ENCODE measurements around the gene GDPD3. TPM values are rescaled to one million over a fixed set of nuclear protein-coding genes. Genes with fewer than 3 reads are reported as not detected.

GDPD3 gene
- total RNA-seq, 6 experiments from 2014 or later, result 0.19 to 2.3 (median 2.3) TPM; not detected in 1

DNA sequence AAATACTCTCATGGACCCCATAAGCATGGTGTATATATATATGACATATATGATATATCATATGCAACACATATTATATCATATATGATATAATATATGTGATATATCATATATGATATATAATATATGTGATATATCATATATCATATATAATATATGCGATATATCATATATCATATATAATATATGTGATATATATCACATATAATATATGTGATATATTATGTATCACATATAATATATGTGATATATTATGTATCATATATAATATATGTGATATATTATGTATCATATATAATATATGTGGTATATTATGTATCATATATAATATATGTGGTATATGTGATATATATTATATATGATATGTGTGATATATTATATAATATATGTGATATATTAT, 31.6 kb upstream of the GDPD3 start:
- no peak overlapping the region for H3K4me3 ChIP-seq
- WGBS (ENCODE audit: insufficient coverage, low coverage, low lambda C conversion rate, missing lambda C conversion rate), result 25% methylated on average over 1 of the region's 1 CpG
- ATAC-seq (no peak), DNase-seq (no peak)
- no peak overlapping the region for H3K27ac ChIP-seq
- H3K9me3 ChIP-seq, result no peaks in the 10 kb centered on the region
- no peak for TF ChIP-seq POLR2A (IDR thresholded peaks at IDR 0.05)
- TF ChIP-seq CTCF (IDR thresholded peaks at IDR 0.05), result no peak
- no peaks in the 10 kb centered on the region for H3K27me3 ChIP-seq
- H3K4me1 ChIP-seq, result no peaks in the 10 kb centered on the region
- no peaks in the 10 kb centered on the region for H3K36me3 ChIP-seq
- intact Hi-C loops (cut with DNase I), result no loop called here

DNA sequence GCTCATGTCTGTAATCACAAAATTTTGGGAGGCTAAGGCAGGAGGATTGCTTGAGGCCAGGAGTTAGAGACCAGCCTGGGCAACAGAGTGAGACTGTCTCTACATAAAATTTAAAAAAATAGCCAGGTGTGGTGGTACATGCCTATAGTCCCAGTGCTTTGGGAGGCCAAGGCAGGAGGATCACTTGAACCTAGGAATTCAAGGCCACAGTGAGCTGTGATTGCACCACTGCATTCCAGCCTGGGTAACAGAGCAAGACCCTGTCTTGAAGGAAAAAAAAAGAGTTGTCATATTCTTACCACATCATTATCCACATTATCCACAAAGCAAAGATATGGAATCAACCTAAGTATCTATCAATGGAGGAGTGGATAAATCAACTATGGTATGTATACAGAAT, 30.7 kb upstream of the GDPD3 start:
- no peak overlapping the region for H3K4me3 ChIP-seq
- H3K27ac ChIP-seq, result no peak overlapping the region
- H3K36me3 ChIP-seq, result no peaks in the 10 kb centered on the region
- no peak for TF ChIP-seq CTCF (IDR thresholded peaks at IDR 0.05)
- TF ChIP-seq POLR2A (IDR thresholded peaks at IDR 0.05), result no peak
- no peaks in the 10 kb centered on the region for H3K27me3 ChIP-seq
- ATAC-seq (no peak), DNase-seq (no peak)
- no peaks in the 10 kb centered on the region for H3K9me3 ChIP-seq
- intact Hi-C loops (cut with DNase I), result no loop called here
- H3K4me1 ChIP-seq, result no peaks in the 10 kb centered on the region

DNA sequence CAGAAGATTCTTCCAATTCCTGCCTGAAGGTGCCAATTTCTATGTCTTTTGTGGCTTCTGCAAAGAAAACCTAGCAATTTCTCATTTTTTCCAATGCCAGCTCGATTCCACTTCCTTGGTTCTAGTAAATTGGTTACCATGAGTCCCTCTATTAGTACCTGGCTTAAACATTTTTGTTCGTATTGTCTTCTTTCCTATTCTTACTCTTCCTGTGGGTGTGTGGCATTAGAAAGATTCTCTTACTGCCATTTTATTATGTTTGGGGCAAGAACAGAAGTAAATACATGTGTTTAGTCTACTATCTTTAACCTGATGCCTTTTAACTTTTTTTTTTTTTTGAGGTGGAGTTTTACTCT, 30.0 kb upstream of the GDPD3 start:
- intact Hi-C loops (cut with DNase I), result no loop called here
- H3K4me1 ChIP-seq, result no peaks in the 10 kb centered on the region
- DNase-seq (no peak), ATAC-seq (no peak)
- no peaks in the 10 kb centered on the region for H3K27me3 ChIP-seq
- TF ChIP-seq POLR2A (IDR thresholded peaks at IDR 0.05), result no peak
- no peak for TF ChIP-seq CTCF (IDR thresholded peaks at IDR 0.05)
- H3K4me3 ChIP-seq, result no peak overlapping the region
- H3K36me3 ChIP-seq, result no peaks in the 10 kb centered on the region
- WGBS (ENCODE audit: insufficient coverage, low coverage, low lambda C conversion rate, missing lambda C conversion rate), result 53% methylated on average over 2 of the region's 2 CpGs
- no peaks in the 10 kb centered on the region for H3K9me3 ChIP-seq
- H3K27ac ChIP-seq, result no peak overlapping the region

GRCh38 chr16:30142672-30143346, 29.5 kb upstream of the GDPD3 start:
- Histone ChIP-seq H3K9me3 (no peaks in the 10 kb centered on the region), H3K36me3 (no peaks in the 10 kb centered on the region), H3K27ac (no peak overlapping the region), H3K4me3 (no peak overlapping the region), H3K4me1 (no peaks in the 10 kb centered on the region), H3K27me3 (no peaks in the 10 kb centered on the region)
- peak in 3 of 4 donors; percentile 48 to 60 (median 55) for ATAC-seq
- no peak for TF ChIP-seq POLR2A (IDR thresholded peaks at IDR 0.05)
- no peak for TF ChIP-seq CTCF (IDR thresholded peaks at IDR 0.05)
- no peak for DNase-seq
- intact Hi-C loops (cut with DNase I), result no loop called here
- WGBS (ENCODE audit: insufficient coverage, low coverage, low lambda C conversion rate, missing lambda C conversion rate), result 68% methylated on average over 12 of the region's 13 CpGs

DNA sequence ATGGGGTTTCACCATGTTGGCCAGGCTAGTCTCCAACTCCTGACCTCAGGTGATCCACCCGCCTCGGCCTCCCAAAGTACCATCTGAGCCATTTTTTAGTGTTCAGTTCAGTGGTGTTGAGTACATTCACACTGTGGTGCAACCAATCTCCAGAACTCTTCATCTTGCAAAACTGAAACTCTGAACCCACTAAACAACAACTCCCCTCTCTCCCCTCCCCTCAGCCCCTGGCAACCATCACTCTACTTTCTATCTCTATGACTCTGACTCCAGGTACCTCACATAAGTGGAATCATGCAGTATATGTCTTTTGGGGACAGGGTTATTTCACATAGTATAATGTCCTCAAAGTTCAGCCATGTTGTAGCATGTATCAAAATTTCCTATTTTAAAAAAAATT, 28.4 kb upstream of the GDPD3 start:
- no peaks in the 10 kb centered on the region for H3K4me1 ChIP-seq
- ATAC-seq (no peak), DNase-seq (no peak)
- H3K4me3 ChIP-seq, result no peak overlapping the region
- TF ChIP-seq CTCF (IDR thresholded peaks at IDR 0.05) (no peak), POLR2A (IDR thresholded peaks at IDR 0.05) (no peak)
- no peaks in the 10 kb centered on the region for H3K27me3 ChIP-seq
- H3K9me3 ChIP-seq, result no peaks in the 10 kb centered on the region
- intact Hi-C loops (cut with DNase I), result no loop called here
- H3K27ac ChIP-seq, result no peak overlapping the region
- no peaks in the 10 kb centered on the region for H3K36me3 ChIP-seq
- WGBS (ENCODE audit: insufficient coverage, low coverage, low lambda C conversion rate, missing lambda C conversion rate), result 92% methylated on average over 2 of the region's 2 CpGs
